GM19035 (cell line): Measurements from ENCODE around the gene ZW10.
A peak's percentile ranks its signal among the peaks of the same experiment; 100 is the strongest.
"Not testable (repeated sequence)": the region's sequence is repeated elsewhere in the genome, so short reads cannot be mapped to it uniquely, and the experiment has no call there.

Experiments
- ATAC-seq: cut with Tn5 transposase; IDR thresholded peaks from one replicate; pipeline ENCODE4 v1.9.1; 2021; ENCODE audit not compliant: unreplicated experiment

ZW10 gene, protein sequence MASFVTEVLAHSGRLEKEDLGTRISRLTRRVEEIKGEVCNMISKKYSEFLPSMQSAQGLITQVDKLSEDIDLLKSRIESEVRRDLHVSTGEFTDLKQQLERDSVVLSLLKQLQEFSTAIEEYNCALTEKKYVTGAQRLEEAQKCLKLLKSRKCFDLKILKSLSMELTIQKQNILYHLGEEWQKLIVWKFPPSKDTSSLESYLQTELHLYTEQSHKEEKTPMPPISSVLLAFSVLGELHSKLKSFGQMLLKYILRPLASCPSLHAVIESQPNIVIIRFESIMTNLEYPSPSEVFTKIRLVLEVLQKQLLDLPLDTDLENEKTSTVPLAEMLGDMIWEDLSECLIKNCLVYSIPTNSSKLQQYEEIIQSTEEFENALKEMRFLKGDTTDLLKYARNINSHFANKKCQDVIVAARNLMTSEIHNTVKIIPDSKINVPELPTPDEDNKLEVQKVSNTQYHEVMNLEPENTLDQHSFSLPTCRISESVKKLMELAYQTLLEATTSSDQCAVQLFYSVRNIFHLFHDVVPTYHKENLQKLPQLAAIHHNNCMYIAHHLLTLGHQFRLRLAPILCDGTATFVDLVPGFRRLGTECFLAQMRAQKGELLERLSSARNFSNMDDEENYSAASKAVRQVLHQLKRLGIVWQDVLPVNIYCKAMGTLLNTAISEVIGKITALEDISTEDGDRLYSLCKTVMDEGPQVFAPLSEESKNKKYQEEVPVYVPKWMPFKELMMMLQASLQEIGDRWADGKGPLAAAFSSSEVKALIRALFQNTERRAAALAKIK

DNA sequence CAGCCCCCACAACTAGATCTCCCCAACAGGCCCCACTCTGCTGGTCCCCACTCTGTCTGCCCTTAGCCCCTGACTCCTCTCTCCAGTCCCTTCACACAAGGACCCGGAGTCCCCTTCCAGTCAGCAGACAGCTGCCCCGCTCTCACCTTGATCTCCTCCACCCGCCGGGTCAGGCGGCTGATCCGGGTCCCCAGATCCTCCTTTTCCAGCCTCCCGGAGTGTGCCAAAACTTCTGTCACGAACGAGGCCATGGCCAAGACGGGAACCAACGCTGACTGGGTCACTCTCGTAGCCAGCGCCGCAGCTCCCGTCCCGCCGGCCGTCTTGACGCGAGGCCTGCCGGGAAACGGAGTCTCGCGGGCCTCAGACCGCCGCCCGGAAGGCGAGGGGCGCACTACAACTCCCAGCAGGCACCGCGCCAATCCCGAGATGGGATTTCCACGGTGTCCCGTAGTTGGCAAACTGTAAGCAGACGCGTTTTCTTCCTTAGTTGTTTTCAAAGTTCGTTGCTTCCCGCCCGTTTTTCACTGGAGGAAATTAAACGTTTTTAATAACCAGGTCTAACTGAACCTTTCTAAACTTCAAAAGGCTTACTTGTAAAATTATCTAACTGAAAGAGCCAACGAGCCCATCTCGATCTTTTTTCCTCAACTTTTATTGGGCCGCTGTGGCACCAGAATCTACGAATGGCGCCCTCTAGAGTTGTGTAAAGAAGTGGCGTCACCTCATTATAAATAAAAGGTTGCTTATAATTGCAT is at the start of gene ZW10:
ZW10 (minus strand) TSS at position 277 of the 758 bp plus-strand sequence; CDS start at position 251, 26 bp downstream.
- ATAC-seq: peak; percentile 99

DNA sequence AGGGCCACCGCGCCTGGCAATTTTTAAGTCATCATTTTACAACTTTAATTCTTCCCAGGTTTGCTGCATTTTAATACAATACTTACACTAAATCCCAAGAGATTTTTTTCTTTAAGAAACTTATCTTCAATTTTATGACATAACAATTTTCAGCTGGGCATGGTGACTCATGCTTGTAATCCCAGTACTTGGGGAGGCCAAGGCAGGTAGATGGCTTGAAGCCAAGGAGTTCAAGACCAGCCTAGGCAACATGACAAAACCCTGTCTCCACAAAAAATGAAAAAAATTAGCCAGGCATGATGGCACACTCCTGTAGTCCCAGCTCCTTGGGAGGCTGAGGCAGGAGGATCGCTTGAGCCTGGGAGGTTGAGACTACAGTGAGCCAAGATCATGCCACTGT is 44.9 kb upstream of the ZW10 start:
- no peak for ATAC-seq

DNA sequence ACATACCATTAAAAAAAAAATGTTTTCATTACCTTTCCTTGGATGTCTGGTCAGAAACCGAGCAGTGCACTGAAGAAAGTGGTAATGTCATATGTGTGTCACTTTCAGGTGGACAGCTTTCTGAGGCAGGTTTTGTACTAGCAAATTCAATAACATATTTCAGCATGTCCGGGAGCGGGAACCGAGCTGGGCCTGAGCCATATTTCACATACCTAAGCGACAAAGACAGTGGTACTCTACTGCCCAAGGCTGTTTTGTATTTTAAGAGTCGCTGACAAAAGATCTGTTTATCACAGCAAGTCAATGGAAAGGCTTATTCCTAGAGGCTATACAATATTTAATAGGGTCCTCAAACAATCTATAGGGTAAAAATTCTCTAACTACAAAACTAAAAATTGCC is 44.1 kb upstream of the ZW10 start:
- ATAC-seq: no peak

DNA sequence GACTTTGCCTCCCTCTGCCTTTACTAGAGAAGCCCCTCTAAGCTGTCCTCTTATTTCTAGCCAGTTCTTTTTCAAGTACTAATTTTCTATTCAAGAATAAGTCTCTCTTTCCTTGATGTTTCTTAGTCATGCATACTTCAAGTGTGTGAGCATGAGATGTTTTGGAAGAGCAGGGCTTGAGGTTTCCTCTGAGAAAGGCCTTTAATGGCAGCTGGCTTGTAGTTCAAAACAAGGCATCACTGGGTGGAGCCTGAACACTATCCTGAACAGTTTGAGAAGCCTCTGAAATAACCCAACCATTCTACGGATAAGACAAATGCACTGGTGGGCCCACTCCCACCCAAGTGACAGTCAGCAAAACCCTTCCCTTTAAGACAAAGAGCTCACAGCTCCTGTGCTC is 43.7 kb upstream of the ZW10 start:
- no peak for ATAC-seq

DNA sequence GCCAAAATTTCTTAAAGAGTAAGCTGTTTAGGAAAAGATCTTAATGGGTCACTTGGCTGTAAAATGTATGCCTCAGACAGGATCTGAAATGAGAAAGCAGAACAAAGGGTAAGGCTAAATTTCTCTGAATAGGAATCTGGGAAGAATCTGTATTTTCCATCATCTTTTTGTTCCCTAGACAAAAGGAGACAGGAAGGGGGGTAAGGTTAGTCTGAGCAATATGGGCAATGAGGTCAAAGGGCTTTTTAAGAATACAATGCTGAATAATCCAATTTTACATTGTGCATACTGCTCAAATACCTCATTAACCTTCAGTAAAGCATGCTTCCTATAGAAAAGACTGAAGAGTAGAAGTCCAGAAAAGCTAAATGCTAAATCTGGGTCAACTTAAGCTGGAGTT is 40.7 kb upstream of the ZW10 start:
- no peak for ATAC-seq

DNA sequence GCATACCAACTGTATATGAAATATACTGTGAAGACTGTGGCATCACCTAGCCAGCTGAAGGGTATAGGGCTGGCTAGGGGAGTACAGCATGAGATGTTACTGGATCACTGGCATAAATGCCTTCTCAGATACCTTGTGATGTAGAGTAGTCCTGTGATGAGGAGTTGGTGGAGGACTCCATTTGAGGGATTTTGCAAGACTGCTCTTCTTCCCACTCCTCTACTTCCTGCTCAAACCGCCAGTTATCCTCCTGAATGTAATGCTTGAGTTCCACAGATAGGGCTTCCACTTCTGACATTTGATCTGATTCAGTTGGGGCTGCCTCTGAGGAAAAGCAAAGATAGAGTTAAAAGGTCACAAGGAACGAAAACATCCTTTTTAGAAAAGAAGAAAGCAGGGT is 35.4 kb upstream of the ZW10 start:
- ATAC-seq: no peak

DNA sequence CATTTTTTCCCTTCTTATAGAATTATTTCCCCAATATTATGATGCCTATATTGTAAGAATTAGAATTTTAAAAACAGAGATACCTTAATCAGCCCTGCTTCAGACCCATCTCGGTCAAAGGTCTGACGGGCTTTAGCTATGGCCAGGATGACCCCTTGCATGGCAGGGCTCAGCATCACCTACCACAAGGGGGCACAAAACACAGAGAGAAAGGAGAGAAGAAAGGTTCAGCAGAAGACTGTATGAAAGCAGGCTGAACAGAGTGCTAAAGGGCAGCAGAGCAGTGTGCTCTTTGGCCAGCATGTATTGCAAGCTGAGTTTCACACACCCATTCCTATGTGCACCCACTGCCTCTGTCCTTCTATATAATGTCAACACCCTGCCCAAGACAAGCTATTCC is 32.9 kb upstream of the ZW10 start:
- no peak for ATAC-seq

DNA sequence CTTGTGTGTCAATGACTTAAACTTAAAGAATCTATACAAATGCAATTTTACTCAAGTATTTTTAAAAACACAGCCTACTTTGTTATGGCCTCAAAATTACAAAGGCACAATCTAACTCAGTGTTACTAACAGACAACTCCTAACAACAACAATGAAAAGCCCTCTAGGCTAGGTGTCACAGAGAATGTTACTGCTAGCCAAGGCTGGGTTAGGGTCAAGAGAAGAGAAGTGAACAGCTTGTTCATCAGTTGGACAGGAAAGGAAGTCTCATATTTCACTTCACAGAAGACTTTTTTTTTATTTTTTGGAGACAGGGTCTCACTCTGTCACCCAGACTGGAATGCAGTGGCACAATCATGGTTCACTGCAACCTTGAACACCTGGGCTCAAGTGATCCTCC is 32.1 kb upstream of the ZW10 start:
- no peak for ATAC-seq

DNA sequence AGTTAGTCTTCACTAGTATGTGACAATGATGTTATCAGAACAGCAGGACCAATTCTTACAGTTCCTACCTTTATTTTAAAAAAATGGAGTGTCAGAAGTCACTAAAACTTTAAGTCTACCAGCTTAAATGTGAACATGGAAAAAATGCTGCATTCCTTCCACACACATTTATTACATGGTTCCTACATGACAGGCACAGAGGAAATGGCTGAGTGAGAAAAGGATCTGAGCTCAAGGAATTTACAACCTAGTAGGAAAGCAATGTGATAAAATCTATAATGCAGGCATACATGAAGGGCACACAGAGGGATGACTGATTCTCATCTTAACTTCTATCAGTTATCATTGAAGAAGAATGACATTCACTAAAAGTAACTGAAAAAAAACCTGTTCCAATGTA is 29.1 kb upstream of the ZW10 start:
- ATAC-seq: no peak

DNA sequence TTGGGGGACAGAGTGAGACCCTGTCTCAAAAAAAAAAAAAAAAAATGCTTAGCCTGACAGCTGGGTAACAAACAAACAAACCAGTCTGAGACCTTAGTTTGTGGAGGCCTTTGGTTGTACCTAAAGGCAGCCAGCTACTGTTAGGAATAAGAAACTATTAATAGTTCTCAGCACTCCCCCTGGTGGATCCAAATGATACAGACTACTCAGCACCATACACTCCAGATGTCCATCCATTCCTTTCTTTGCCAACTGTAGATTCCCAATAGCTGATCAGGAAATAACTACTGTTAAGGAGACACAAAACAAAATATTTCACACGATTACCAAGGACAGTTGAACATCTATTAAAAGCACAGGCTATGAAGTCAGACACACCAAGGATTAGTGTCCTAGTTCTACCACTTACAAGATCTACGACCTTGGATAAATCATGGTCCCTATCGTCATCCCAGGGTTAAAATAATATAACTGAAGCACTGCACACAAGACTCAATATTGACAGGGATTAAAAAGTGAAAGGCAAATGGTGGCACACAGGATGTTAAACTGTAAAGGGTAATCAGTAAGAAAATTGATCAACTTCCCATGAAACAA is 23.3 kb upstream of the ZW10 start:
- no peak for ATAC-seq

DNA sequence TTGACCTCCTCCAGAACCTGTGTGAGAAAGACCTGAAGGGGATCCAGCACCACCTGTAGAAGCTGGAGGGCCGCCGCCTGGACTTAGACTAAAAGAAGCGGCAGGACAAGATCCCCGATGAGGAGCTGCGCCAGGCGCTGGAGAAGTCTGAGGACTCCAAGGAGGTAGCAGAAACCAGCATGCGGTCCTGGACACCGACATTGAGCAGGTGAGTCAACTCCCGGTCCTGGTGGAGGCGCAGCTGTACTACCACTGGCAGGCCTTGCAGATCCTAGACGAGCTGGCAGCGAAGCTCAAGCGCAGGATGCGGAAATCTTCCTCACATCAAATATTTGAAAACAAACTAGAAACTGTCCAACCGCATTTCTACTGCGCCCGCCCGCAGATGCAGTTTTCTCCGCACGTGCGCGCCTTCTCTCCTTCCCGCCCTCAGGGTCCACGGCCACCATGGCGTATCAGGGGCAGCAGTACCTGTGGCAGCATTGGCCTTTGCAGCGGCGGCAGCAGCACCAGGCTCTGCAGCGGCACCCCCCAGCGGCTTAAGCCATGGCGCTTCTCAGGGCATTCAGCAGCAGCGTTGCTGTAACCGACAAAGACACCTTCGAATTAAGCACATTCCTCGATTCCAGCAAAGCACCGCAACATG is 16.3 kb upstream of the ZW10 start:
- ATAC-seq: no peak

DNA sequence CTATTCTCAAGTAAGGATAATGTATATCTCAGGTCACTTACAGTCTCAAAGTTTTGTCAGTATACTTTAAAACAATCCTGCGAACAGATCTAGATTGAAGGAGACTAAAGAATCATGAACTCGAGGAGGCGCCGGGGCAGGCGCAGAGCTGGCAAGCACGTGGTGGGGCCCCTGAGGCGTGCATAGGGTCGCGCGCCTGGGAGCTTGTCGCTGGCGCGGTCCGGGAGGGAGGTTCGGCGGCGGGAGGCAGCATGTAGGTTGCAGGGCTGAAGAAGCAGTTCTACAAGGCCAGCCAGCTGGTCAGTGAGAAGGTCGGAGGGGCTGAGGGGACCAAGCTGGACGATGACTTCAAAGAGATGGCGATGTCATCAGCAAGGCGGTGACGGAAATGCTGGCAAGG is 15.5 kb upstream of the ZW10 start:
- not testable (repeated sequence) for ATAC-seq

DNA sequence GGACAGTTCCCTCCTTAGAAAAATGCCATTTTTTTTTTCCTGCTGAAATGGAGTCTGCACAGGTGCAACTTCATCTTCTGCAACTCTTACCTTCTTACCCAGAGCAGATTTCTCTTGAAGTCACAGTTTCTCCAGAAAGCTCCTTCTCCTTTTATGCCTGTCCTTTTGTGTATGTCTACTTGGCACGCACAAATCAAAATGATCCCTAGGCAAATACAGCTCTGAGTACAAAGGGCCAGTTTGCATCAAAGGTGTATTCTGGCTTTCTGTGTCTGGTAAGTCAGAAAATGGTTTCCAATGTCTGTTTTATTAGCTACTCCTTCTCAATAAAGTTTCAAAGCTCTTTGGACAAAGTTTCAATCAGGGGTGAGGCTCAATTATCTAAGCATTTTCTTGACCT is 8.6 kb upstream of the ZW10 start:
- ATAC-seq: no peak

DNA sequence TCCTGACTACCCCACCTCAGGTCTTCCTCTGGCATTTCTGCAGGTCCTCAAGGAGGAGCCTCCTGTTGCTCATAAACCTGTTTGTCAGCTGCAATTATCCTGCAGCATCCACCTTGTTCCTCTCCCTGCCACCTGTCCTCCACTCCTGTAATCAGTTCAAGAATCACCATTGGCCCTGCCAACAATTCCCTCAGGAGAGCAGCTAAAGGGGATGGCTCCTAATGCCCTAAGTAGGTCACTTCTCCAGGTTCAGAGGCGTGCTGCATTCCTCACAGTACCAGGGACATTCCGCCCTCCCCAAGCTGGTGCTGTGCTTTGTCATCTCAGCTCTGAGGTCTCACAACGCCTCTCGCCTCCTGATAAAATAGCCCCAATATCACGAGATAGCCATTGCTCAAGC is 8.2 kb upstream of the ZW10 start:
- ATAC-seq: no peak

DNA sequence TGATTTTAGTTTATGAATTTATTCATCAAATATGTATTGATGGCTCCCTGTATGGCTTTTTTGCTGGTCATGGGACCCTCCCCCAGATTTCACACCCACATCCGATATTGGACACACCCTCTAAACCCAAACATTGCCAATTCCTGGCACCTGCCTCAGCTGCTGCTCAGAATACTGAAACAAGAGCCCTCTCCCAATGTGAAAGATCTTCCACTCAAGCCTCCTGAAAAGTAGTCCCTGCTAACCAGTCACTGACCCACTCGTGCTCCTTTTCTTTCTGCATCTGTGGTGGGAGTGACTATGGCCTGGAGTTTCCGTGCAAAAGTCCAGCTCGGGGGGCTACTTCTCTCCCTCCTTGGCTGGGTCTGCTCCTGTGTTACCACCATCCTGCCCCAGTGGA is 6.0 kb upstream of the ZW10 start, which contains the start of gene CLDN25:
CLDN25 (plus strand) TSS at position 301 of the 400 bp plus-strand sequence; CDS start at position 301, 0 bp downstream.
- ATAC-seq: no peak

DNA sequence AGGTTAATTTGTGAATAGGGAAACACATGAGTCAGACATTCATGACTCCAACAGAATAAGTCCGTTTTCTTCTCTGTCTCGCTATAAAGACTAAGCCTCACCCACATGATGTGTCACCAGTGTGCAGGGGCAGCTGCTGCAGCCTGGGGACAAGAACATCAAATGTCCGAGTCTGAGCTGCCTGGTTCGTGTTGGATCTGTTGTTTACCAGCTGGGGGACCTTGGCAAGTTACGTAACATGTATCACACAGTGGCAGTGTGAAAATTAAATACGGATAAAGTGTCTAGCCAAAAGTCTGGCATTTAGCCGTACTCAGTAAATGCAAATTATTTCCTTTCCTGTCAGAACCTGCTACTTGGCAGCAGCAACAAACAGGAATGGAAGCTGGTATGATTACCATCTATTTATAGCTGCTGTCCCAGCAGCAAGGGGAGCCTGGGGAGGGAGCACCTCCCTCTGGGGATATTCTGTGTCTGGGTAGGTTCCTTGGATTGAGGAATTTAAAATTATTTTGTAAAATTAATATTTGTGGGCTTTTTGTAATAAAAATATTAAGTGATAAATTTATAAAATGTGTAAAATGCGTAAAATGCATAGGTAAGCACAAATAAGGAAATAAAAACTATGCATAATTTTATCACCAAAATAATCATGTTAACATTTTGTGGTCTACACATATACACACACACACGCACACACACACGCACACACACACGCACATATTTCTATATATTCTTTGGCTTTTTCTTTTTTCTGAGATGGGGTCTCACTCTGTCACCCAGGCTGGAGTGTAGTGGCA is 4.8 kb upstream of the ZW10 start:
- no peak for ATAC-seq

DNA sequence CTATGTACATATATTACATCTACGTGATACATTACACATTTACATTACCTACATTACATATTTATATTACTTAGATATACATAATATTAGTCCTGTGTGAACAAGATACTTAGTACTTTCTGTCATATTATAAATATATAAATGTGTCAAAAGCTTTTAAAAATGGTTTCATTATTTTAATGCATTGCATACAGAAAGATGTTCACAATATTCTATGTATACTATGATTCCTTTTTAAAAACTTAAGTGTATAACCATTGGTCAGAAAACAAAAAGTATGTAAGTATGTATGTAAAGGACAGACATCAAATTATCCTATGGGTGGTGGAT is 647 bp upstream of the ZW10 start:
- ATAC-seq: no peak

DNA sequence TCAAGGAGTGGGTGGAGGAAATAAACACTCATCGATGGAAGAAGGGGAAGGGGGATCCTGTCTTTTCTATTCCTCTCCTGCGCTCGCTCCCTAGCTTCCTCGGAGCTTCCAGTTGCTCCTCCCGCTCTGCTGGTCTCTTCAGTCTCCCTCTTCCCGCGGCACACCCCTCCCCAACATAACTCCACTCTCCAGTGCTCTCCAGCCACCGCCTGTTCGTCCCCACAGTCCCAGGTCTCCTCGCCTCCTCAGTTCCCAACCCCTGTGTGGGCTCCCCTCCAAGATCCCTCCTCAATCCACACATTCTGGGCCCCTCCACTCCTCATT is 438 bp downstream of the ZW10 start:
- ATAC-seq: no peak

DNA sequence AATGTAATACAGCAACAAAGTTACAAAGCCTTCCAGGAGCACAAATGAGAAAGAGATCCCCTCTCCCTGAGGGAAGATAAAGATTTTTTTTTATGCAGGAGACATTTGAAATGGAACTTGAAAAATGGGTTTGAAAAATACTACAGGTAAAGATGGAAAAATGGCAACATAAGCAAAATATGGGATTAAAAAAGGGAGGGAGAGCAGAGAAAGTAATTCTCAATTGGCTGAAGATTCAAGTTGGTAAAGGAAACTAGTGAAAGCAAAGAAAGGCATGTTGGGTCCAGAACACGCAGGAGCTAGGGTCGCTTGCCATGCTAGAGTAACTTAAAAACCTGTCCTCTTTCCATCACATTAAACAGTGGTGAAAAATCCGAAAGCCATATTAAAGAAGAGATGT is 1.5 kb downstream of the ZW10 start:
- ATAC-seq: no peak

DNA sequence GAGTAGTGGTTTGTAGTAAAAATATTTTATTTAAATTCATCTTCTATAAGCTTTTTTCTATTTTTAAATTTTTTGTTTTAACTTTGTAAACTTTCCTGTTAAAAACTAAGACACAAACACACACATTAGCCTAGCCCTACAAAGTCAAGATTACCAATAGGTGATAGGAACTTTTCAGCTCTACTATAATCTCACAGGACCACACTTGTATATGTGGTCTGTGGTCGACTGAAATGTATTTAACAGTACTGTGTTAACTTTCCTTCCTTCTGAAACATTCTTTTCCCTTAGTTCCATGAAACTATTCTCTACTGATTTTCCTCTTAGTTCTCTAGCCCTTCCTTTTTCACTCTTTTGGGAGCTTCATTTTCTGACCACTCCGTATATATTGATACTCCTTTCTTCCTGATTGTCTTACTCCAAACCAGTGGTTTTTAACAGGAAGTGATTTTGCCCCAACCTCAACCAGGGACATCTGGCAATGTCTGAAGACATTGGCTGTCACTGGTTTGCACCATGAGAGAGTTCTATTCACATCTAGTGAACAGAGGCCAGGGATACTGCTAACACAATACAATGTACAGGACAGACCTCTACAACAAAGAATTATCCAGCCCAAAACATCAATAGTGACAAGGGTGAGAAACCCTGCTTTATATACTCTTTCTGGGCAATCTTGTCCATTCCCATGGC is 8.8 kb downstream of the ZW10 start:
- no peak for ATAC-seq
